ENCODE measurements around the gene DCST1. TPM values are rescaled to one million over a fixed set of nuclear protein-coding genes. Genes with fewer than 3 reads are reported as not detected.

The DCST1 gene
- total and polyA plus RNA-seq, 2 of the 8 experiments (the other 6 are each of a cell fraction or from before 2014, with no cell fraction given): not detected

DNA sequence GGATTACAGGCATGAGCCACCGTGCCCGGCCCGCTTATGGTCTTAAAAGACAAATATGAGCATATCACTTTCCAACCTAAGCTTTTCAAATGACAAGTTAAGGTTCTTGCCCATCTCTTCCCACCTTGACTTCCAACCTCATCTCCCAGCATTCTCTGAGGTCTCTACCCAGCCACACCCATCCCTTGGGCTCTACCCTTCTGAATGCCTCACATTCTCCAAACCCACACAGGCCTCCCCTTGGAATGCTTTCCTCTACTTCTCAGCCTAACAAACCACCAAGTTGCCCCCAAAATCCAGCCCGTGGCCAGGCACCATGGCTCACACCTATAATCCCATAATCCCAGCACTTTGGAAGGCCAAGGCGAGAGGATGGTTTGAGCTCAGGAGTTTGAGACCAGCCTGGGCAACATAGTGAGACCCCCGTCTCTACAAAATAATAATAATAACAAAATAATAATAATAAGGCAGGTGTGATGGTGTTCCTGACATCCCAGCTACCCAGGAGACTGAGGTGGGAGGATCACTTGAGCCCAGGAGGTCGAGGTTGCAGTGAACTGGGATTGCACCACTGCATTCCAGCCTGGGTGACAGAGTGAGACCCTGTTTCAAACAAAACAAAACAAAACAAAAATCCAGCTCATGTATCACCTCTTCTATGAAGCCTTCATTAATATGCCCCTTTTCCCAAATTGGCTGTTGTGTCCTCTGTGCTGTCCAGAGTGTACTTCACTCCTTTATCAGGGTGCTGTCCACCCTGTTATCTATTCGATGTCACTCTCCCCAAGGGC lies 11.3 kb upstream of the DCST1 start:
- H3K36me3 ChIP-seq (ENCODE audit: control insufficient read depth in 2 of 4, insufficient read depth in 4 of 4, low read length in 3 of 4): no peaks in the 10 kb centered on the region
- no peaks in the 10 kb centered on the region for H3K23me2 ChIP-seq (ENCODE audit: low read depth, low read length)
- H3K4me2 ChIP-seq (ENCODE audit: insufficient read depth in 1 of 2, low read depth in 2 of 2, low read length in 2 of 2): no peak overlapping the region
- DNase-seq (ENCODE audit: low read depth in 1 of 2, low spot score in 2 of 2) (no peak), FAIRE-seq (no peak)
- H4K8ac ChIP-seq (ENCODE audit: extremely low read depth, insufficient read depth, low read length): no peak overlapping the region
- H3K18ac ChIP-seq (ENCODE audit: extremely low read depth, low read length): no peak overlapping the region
- ChIA-PET CTCF (ENCODE audit: partially characterized antibody) (interaction anchor here (1.1 to 18.6 kb wide), 8 partner anchors 9 to 145 kb away, joined by 3 to 354 read pairs (median 8); partner anchors contain the start of genes ADAM15, EFNA4, LENEP and ZBTB7B), POLR2A (ENCODE audit: partially characterized antibody) (interaction anchor here (0.8 to 14.8 kb wide), 7 partner anchors 8 to 61 kb away, joined by 3 to 120 read pairs (median 4); partner anchors contain the start of genes CKS1B, DCST1, DCST2 and SHC1)
- H3K4me1 ChIP-seq (replicated peaks in 1 of 4; ENCODE audit: control insufficient read depth in 3 of 4, insufficient read depth in 4 of 4, low read length in 3 of 4): peaks cover 0 to 8% (median 3%) of the 10 kb centered on the region in 4 experiments; a peak in 4 of 7 replicates
- H3K27me3 ChIP-seq (replicated peaks in 1 of 4; ENCODE audit: control insufficient read depth in 3 of 4, extremely low read depth in 1 of 4, insufficient read depth in 3 of 4, low read length in 3 of 4): peaks cover 0 to 3% (median under 1%) of the 10 kb centered on the region in 4 experiments; a peak in 1 of 7 replicates
- H2BK12ac ChIP-seq (ENCODE audit: low read depth, low read length): no peak overlapping the region
- no peak overlapping the region for H4K5ac ChIP-seq (ENCODE audit: insufficient read length, low read depth, low read length)
- no peak overlapping the region for H3K56ac ChIP-seq (replicated peaks; ENCODE audit: insufficient read length, low read depth, low read length)
- no peak overlapping the region for H3K9ac ChIP-seq (replicated peaks in 1 of 4; ENCODE audit: extremely low read depth in 1 of 4, low read depth in 3 of 4, low read length in 3 of 4)
- H3K4me3 ChIP-seq (ENCODE audit: extremely low read depth in 1 of 4, insufficient read depth in 2 of 4, low read depth in 3 of 4, low read length in 4 of 4): no peak overlapping the region
- H2BK20ac ChIP-seq (ENCODE audit: low read length): no peak overlapping the region
- no peaks in the 10 kb centered on the region for H3K79me2 ChIP-seq (ENCODE audit: control insufficient read depth in 1 of 2, insufficient read depth in 2 of 2, low read length in 2 of 2)
- H2BK15ac ChIP-seq (ENCODE audit: low read length): no peak overlapping the region
- H3K79me1 ChIP-seq (ENCODE audit: low read depth, low read length): no peaks in the 10 kb centered on the region
- no peak overlapping the region for H3K27ac ChIP-seq (ENCODE audit: low read depth, low read length)
- no peaks in the 10 kb centered on the region for H3K9me3 ChIP-seq (ENCODE audit: insufficient read depth in 2 of 2, low read depth in 1 of 2, low read length in 1 of 2)
- WGBS, 2 experiments (ENCODE audit: extremely low coverage in 1 of 2, insufficient coverage in 1 of 2, insufficient read length in 1 of 2, insufficient replicate concordance in 2 of 2, low coverage in 1 of 2, low lambda C conversion rate in 2 of 2, missing lambda C conversion rate in 1 of 2): 95% methylated on average over 8 of the region's 8 CpGs; no CpG with 5 or more reads in 1 of the 2 experiments
- H4K20me1 ChIP-seq (replicated peaks in 1 of 2; ENCODE audit: control insufficient read depth in 1 of 2, insufficient read depth in 2 of 2, low read length in 2 of 2): no peaks in the 10 kb centered on the region
- TF ChIP-seq EGR1 (IDR thresholded peaks at IDR 0.05; ENCODE audit: borderline replicate concordance, low read depth, low read length): no peak
- TF ChIP-seq GABPA (IDR thresholded peaks at IDR 0.05; ENCODE audit: borderline replicate concordance, insufficient read depth, low read length): no peak
- no peak for TF ChIP-seq SP1 (IDR thresholded peaks at IDR 0.05; ENCODE audit: low read depth, low read length)
- no peak for TF ChIP-seq POLR2A (IDR thresholded peaks at IDR 0.05; ENCODE audit: control extremely low read depth in 1 of 2, low read depth in 2 of 2, low read length in 2 of 2)
- no peak for TF ChIP-seq CEBPB (IDR thresholded peaks at IDR 0.05; ENCODE audit: low read depth, low read length)
- TF ChIP-seq, protein P1, sequence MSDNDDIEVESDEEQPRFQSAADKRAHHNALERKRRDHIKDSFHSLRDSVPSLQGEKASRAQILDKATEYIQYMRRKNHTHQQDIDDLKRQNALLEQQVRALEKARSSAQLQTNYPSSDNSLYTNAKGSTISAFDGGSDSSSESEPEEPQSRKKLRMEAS (IDR thresholded peaks at IDR 0.05): no peak
- TF ChIP-seq, protein P2, sequence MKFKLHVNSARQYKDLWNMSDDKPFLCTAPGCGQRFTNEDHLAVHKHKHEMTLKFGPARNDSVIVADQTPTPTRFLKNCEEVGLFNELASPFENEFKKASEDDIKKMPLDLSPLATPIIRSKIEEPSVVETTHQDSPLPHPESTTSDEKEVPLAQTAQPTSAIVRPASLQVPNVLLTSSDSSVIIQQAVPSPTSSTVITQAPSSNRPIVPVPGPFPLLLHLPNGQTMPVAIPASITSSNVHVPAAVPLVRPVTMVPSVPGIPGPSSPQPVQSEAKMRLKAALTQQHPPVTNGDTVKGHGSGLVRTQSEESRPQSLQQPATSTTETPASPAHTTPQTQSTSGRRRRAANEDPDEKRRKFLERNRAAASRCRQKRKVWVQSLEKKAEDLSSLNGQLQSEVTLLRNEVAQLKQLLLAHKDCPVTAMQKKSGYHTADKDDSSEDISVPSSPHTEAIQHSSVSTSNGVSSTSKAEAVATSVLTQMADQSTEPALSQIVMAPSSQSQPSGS (IDR thresholded peaks at IDR 0.05; ENCODE audit: low read length): no peak
- TF ChIP-seq ASH2L (IDR thresholded peaks at IDR 0.05; ENCODE audit: low read length): no peak
- no peak for TF ChIP-seq ATF3 (IDR thresholded peaks at IDR 0.05; ENCODE audit: insufficient read depth, low read depth, low read length)
- TF ChIP-seq KDM4A (IDR thresholded peaks at IDR 0.05; ENCODE audit: low read depth, low read length, severe bottlenecking): no peak
- H3K4ac ChIP-seq (replicated peaks; ENCODE audit: insufficient read length, low read depth, low read length): no peak overlapping the region
- no peak overlapping the region for H2AFZ ChIP-seq (ENCODE audit: low read length)
- no peak overlapping the region for H2BK5ac ChIP-seq (ENCODE audit: low read depth, low read length)
- H3K14ac ChIP-seq (ENCODE audit: insufficient read length): no peak overlapping the region
- no peak overlapping the region for H2BK120ac ChIP-seq (replicated peaks; ENCODE audit: low read depth, low read length)
- H4K91ac ChIP-seq (replicated peaks; ENCODE audit: insufficient read length, low read length): no peak overlapping the region
- H3K23ac ChIP-seq (ENCODE audit: insufficient read length): no peak overlapping the region
- H2AK5ac ChIP-seq (ENCODE audit: low read depth, low read length): no peak overlapping the region
